GM19025 (cell line): ENCODE results near the gene ACSF3.
"Not testable (repeated sequence)": the region's sequence is repeated elsewhere in the genome, so short reads cannot be mapped to it uniquely, and the experiment has no call there.

Experiments
- ATAC-seq: cut with Tn5 transposase; IDR thresholded peaks from one replicate; pipeline ENCODE4 v1.9.1; 2021; ENCODE audit warnings: mild to moderate bottlenecking, low read depth, moderate library complexity; ENCODE audit not compliant: unreplicated experiment

Gene ACSF3

GRCh38 chr16:89184933-89185794 lies 91.5 kb downstream of the ACSF3 start:
- ATAC-seq: no peak

GRCh38 chr16:89185887-89186592 lies 92.4 kb downstream of the ACSF3 start:
- not testable (repeated sequence) for ATAC-seq

GRCh38 chr16:89186593-89187031 lies 93.0 kb downstream of the ACSF3 start:
- ATAC-seq: not testable (repeated sequence)

DNA sequence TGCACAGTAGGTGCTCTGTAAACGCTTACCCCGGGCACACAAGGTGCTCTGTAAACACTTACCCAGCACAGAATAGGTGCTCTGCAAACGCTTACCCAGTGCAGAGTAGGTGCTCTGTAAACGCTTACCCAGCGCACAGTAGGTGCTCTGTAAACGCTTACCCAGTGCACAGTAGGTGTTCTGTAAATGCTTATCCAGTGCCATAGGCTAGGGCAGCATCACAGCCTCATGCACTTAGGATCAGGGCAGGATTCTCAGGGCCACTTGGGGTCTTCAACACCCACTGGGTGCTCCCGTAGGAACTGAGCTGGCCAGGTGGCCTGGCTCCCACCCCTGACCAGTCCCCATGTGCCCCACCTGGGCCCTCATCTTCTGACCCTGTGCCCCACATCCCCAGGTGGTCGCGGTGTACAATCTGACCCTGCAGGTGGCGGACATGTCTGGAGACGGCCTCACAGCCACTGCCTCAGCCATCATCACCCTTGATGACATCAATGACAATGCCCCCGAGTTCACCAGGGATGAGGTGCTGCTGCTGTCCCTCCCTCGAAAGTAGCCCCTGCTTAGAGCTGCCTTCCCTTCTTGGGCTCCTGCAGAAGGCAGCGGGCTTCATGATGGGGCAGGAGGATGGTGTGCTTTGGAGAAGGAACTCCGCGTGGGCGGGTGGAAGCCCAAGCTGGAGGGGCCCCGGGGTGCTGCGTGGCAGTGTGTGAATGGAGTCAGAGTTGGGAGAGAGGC lies 93.5 kb downstream of the ACSF3 start:
- no peak for ATAC-seq

DNA sequence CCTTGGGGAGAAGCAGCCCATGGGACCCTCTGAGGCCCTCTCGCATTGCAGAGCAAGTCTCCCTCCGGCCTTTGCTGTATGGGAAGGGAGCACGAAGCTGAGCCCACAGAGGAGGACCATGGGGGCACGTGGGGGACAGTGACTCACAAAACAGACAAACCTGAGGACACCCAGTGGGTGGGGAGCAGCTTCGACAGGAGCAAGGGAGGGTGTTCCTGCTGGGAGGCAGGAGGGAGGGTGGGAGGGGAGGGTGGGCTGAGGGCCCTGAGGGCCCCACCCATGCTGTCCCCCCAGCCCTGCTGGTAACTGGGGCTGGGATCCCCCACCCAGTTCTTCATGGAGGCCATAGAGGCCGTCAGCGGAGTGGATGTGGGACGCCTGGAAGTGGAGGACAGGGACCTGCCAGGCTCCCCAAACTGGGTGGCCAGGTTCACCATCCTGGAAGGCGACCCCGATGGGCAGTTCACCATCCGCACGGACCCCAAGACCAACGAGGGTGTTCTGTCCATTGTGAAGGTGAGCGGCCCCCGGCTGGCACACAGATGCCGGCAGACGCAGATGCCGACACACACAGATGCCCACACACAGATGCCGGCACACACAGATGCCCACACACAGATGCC lies 94.2 kb downstream of the ACSF3 start:
- no peak for ATAC-seq

GRCh38 chr16:89188471-89189357 lies 95.1 kb downstream of the ACSF3 start:
- ATAC-seq: not testable (repeated sequence)

- ATAC-seq: no peak
These were observed 95.8 kb downstream of the ACSF3 start for GRCh38 chr16:89189358-89190025.

GRCh38 chr16:89190150-89190958 lies 96.7 kb downstream of the ACSF3 start:
- ATAC-seq: no peak

GRCh38 chr16:89191033-89191900 lies 97.6 kb downstream of the ACSF3 start:
- ATAC-seq: no peak

- no peak for ATAC-seq
These were observed 98.2 kb downstream of the ACSF3 start for GRCh38 chr16:89191901-89192185.

- not testable (repeated sequence) for ATAC-seq
These were observed 98.7 kb downstream of the ACSF3 start for GRCh38 chr16:89192186-89192955.

- no peak for ATAC-seq
These were observed 99.4 kb downstream of the ACSF3 start for GRCh38 chr16:89192956-89193575.

DNA sequence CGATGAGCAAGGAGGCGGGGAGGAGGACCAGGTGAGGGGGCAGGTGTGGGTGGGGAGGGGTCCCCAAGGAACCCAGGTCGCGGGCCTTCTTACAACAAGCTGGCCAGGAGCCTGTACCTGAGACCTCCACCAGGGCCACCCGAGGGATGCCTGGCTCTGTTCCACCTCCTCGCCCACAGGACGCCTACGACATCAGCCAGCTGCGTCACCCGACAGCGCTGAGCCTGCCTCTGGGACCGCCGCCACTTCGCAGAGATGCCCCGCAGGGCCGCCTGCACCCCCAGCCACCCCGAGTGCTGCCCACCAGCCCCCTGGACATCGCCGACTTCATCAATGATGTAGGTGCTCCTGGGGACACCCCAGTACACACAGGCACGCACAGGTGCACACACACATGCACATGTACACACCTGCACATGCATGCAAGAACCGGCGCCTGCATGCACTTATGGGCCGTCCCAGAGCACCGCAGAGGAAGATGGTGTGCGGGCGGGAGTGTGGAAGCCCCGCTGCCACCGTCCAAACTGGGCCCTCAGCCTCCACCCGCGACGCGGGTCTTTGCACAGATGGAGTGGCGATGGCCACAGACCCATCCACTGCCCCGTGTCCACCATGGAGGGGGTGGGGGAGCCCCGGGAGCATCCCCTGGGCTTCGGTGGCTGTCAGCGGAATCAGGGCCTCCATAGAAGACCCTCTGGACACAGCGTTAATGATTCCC lies 100.1 kb downstream of the ACSF3 start:
- no peak for ATAC-seq

DNA sequence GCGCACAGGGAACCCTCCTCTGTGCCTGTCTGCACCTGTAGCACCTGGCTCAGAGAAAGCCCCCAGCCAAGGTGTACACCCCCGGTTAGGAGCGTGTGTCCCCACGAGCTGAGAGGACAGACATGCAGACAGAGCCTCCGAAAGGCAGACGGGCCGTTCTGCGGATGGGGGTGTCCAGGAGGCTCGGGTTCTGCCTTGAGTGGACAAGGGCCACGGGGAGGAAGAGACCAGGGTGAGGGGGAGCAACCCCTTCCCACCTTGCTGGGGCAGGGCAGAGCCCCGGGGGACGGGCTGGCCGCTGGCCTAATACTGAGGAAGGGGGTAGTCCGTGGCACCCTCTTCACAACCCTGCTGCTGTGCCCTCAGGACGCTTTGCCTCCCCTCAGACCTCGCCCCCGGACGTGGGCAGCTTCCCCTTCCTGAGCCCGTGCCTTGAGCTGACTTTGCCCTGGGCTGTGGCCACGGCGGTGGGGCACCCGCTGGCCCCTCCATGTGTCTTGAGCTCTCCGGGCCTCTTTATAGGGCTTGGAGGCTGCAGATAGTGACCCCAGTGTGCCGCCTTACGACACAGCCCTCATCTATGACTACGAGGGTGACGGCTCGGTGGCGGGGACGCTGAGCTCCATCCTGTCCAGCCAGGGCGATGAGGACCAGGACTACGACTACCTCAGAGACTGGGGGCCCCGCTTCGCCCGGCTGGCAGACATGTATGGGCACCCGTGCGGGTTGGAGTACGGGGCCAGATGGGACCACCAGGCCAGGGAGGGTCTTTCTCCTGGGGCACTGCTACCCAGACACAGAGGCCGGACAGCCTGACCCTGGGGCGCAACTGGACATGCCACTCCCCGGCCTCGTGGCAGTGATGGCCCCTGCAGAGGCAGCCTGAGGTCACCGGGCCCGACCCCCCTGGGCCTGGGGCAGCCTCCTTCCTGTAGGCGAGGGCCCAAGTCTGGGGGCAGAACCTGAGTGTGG lies 101.0 kb downstream of the ACSF3 start:
- ATAC-seq: no peak
